ENCODE measurements around the gene PRC1.

Gene PRC1

GRCh38 chr15:90989040-90989768 lies 5.1 kb downstream of the PRC1 start:
- no peak for DNase-seq (ENCODE audit: low read depth)

- no peak for DNase-seq (ENCODE audit: low read depth)
Measured at GRCh38 chr15:90988296-90988695, 6.0 kb downstream of the PRC1 start.

- no peak for DNase-seq (ENCODE audit: low read depth)
Measured at GRCh38 chr15:90987561-90988141, 6.7 kb downstream of the PRC1 start.

DNA sequence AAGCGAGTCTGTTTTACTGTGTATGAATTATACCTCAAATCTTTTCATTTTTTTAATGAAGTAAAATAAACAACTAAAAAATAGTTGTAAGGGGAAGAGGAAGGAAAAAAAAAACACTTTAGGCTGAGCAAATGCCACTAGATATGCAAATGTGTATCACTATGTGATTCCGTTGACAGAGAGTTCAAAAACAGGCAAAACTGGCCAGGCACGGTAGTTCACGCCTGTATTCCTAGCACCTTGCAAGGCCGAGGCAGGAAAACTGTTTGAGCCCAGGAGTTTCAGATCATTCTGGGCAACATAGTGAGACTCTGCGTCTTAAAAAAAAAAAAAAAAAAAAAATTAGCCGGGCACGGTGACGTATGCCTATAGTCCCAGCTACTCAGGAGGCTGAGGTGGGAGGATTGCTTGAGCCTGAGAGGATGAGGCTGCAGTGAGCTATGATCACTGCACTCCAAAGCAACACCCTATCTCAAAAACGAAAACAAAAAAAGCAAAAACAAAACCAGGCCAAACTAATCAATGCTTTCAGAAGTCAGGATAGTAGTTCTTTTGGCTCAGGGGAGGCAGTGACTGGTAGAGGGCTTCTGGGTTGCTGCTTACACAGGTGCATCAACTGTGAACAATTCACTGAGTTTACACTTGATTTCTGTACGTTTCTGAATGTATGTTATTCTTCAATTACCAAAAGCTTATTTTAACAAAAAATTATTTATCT lies 7.4 kb downstream of the PRC1 start:
- DNase-seq (ENCODE audit: low read depth), result no peak

DNA sequence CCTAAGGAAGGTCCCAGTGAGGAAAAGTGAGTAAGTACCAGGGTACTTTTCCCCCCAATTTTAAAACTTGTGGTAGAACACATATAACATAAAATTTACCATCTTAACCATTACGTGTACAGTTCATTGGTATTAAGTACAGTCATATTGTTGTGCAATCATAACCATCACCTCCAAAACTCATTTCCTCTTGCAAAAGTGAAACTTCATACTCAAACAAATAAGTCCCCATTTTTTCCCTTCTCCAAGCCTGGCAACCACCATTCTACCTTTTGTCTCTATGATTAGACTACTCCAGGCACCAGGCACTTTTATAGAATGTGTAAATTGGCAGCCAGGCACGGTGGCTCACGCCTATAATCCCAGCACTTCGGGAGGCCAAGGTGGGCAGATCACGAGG lies 12.2 kb downstream of the PRC1 start:
- DNase-seq (ENCODE audit: low read depth), result no peak

GRCh38 chr15:90981681-90982080 lies 12.7 kb downstream of the PRC1 start:
- no peak for DNase-seq (ENCODE audit: low read depth)

DNA sequence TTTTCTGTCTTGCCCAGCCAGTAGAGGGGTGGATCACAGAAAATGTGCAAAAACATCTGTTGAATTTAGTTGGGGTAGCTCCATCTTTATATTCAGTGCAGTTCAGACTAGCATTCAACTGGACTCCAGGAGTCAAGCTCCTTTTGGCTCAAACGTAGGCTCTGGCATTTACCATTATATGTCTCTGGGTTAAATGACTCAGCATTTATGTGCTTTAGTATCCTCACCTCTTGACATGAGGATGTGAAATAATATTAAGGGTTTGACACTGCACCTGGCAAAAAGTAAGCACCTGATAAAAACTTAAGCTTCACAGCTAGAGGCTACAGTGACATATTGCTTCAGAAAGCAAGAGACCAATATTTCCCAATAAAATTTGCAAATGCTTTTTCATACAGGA lies 14.8 kb downstream of the PRC1 start:
- DNase-seq (ENCODE audit: low read depth), result no peak

- no peak for DNase-seq (ENCODE audit: low read depth)
Measured at GRCh38 chr15:90974216-90974615, 20.1 kb downstream of the PRC1 start.

GRCh38 chr15:90972133-90972532 lies 22.2 kb downstream of the PRC1 start:
- no peak for DNase-seq (ENCODE audit: low read depth)

DNA sequence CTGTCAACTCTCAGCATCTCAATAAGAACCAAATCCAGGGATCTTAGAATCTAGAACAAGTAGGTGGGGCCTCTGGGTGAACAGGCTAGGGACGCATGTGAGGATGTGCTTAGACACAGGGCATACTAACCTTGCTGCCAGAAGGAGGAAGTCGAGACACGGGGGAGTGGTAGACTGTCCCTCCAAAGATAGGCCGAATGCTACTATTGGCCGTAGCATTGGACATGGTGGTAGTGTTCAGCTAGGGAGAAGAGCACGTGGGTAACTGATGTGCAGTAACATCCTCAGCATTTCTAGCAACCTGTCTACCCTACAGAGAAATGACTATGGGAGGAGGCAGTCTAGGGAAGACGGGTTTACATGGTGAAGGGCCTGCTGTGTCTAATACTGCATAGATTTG lies 24.1 kb downstream of the PRC1 start:
- peak; percentile 56 for DNase-seq (ENCODE audit: low read depth)

DNA sequence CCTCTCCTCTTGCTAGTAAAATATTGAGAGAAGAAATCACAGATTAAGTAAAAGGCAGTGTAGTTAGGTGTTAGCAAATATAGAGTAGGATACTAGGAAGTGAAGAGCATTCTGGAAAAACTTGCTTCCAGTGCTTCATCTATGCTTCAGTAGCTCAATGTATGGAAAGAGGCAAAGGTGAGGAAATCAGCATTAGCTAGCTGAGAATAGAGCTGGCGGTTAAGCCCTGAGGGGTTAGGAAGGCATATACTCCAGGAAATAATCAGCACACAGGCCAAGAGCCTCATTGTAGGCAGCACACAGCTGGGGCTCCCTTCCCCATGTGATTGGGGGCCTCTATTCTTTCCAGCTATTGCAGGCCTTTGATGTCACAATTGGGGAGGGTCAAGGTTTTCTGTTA lies 25.9 kb downstream of the PRC1 start:
- no peak for DNase-seq (ENCODE audit: low read depth)

GRCh38 chr15:90967206-90967605 lies 27.1 kb downstream of the PRC1 start:
- no peak for DNase-seq (ENCODE audit: low read depth)

DNA sequence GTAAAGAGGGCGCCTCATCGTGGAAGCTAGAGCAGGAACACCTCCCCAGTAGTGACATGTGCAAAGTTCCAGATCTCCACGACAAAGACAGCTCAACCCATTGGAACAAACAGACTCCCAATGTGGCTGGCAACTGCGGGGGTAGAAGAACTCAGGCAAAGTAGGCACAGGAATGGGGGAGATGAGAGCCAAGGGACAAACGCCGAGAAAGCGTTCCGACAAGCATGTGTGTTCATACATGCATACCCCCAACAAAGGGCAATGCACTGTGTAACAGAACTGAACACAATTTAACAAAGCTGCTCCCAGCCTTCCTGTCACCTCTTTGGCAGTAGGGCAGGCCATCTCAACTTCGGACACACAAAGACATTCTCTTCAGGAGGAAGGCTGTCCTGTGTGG lies 28.1 kb downstream of the PRC1 start:
- DNase-seq (ENCODE audit: low read depth), result no peak

DNA sequence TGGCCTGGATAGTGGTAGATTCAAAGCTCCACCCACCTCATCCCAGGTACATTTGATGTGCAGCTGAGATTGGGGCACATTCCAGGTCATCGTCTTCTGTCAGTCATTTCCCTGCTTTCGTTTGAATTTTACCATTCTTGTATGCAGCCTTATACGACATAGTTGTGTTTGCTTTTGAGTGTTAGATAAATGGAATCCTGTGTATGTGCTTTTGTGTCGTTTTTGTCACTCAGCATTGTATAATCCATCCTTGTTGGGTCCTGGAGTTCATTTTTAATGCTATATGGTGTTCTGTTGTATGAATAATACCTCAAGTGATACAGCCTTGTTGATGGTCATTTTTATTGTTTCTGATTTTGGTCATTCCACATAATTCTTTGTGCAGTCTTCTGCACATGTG lies 32.3 kb downstream of the PRC1 start:
- DNase-seq (ENCODE audit: low read depth), result no peak

DNA sequence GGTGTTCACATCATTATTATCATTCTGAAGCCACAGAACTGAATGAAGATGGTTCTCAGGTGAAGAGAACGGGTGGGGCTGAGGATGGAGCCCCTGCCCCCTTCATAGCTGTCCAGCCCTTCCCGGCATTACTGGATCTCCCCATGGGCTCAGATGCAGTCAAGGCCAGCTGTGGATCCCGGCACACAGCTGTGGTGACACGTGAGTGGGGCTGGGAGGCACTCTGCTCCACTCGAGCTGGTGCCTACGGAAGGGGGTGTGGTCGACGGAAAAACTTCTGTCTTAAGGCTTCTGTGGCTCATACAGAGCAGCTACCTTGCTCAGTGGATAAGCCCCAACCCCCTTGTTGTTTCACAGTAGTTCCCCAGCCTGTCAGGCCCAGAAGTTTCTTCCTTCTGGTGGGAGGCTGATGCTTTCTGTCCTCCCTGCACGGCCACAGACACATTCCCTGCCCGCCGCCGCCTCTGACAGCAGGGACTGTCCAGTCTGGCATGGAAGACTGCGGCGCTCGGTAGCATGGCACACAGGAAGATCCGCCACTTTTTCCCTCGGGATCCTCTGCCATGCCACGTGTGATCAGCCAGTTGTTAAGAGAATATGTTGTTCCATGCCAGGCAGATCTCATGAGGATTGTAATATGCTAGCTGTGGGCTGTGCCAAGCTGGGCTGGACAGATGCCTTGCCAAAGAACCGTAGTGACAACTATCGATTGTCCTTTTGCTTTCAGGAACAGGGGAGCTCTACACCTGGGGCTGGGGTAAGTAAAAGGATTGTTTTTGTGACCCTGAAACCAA lies 33.8 kb downstream of the PRC1 start:
- DNase-seq (ENCODE audit: low read depth), result no peak

GRCh38 chr15:90959894-90960293 lies 34.4 kb downstream of the PRC1 start:
- no peak for DNase-seq (ENCODE audit: low read depth)

DNA sequence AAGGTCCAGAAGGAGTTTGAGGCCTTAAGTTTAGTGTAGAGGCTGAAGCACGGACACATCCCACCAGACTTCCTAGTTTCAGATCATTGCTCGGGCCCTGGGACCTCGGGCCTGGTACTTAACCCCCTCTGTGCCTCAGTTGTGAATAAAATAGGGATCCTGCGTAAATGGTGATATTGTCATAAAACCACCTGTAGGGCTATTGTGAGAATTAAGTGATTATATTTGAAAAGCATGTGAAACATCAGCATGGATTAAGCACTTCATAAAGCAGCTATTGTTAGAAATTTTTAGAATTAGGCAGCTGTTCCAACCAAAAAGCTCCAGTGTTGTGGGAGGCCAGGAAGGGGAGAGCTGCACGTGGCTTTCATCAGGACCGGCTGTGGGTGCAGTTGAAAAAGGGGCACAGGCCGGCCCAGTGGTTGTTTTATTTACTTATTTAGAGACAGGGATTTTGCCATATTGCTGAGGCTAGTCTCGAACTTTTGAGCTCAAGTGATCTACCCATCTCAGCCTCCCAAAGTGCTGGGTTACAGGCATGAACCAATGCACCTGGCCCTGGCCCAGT lies 35.2 kb downstream of the PRC1 start:
- DNase-seq (ENCODE audit: low read depth), result no peak

GRCh38 chr15:90957791-90958190 lies 36.5 kb downstream of the PRC1 start:
- DNase-seq (ENCODE audit: low read depth), result no peak

- DNase-seq (ENCODE audit: low read depth), result no peak
Measured at GRCh38 chr15:90957031-90957790, 37.1 kb downstream of the PRC1 start.

DNA sequence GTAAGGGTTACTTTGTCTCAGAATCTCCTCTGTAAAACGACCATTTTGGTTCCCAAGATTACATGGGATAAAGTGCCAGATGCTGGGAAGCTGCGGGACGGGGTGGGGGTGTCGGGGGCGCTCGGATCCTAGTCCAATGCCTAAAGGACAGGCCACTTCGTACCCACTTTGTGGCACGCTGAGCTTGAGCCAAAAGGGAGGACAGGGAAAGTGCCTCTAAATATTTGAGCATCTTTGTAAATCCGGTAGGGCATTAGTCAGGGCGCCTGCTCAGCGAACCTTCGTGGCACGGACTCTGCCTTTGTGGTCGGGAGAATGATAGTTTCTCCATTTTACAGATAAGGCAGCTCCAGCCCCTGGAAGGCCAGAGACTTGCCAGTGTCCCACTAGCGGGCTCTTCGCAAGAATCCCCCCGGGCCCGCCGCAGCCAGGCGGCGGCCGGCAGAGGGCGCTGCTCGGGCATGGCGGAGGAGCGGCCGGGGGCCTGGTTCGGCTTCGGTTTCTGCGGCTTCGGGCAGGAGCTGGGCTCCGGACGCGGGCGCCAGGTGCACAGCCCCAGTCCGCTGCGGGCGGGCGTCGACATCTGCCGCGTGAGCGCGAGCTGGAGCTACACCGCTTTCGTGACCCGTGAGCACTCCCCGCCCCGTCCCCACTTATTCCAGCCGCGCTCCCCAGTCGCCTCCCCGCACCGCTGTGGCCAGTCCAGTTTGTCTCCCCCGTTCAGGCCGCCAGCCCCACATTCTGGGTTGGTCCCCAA lies 37.9 kb downstream of the PRC1 start:
- DNase-seq (ENCODE audit: low read depth), result no peak
